ENCODE data around the gene CCDC81.
A peak's percentile ranks its signal among the peaks of the same experiment; 100 is the strongest.

The CCDC81 gene

GRCh38 chr11:86396396-86396795, 21.7 kb downstream of the CCDC81 start:
- H3K4me1 ChIP-seq = no peaks in the 10 kb centered on the region
- TF ChIP-seq, protein P1, sequence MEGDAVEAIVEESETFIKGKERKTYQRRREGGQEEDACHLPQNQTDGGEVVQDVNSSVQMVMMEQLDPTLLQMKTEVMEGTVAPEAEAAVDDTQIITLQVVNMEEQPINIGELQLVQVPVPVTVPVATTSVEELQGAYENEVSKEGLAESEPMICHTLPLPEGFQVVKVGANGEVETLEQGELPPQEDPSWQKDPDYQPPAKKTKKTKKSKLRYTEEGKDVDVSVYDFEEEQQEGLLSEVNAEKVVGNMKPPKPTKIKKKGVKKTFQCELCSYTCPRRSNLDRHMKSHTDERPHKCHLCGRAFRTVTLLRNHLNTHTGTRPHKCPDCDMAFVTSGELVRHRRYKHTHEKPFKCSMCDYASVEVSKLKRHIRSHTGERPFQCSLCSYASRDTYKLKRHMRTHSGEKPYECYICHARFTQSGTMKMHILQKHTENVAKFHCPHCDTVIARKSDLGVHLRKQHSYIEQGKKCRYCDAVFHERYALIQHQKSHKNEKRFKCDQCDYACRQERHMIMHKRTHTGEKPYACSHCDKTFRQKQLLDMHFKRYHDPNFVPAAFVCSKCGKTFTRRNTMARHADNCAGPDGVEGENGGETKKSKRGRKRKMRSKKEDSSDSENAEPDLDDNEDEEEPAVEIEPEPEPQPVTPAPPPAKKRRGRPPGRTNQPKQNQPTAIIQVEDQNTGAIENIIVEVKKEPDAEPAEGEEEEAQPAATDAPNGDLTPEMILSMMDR (IDR thresholded peaks at IDR 0.05; ENCODE audit: low read depth, low read length) = no peak
- H3K9me3 ChIP-seq = no peaks in the 10 kb centered on the region
- DNase-seq = no peak
- H3K4me3 ChIP-seq (ENCODE audit: low read depth, low read length) = no peak overlapping the region
- H3K27me3 ChIP-seq = no peaks in the 10 kb centered on the region
- H3K36me3 ChIP-seq = no peaks in the 10 kb centered on the region

GRCh38 chr11:86397351-86397750, 22.7 kb downstream of the CCDC81 start:
- Histone ChIP-seq H3K4me3 (ENCODE audit: low read depth, low read length) (no peak overlapping the region), H3K4me1 (no peaks in the 10 kb centered on the region), H3K27me3 (no peaks in the 10 kb centered on the region), H3K36me3 (no peaks in the 10 kb centered on the region), H3K9me3 (no peaks in the 10 kb centered on the region)
- DNase-seq = no peak
- TF ChIP-seq, protein P1 (IDR thresholded peaks at IDR 0.05; ENCODE audit: low read depth, low read length) = no peak

DNA sequence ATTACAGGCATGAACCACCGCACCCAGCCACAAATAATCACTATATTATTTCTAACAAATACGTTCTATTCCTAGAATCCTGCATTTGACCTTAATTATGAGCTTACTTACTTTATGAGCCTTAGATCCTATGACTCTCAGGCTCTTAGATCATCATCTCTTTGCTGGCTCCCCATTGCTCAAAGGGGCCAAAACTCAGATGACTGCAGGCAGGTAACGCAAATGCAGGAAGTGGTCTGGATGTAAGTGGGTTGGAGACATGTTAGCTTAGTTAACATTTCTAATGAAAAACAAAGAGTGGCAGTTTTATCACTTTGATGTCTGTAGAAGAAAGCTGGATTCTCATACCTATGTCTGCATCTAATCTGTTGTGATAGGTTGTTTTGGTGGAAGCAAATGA, 23.4 kb downstream of the CCDC81 start:
- Histone ChIP-seq H3K9me3 (no peaks in the 10 kb centered on the region), H3K36me3 (no peaks in the 10 kb centered on the region), H3K4me1 (no peaks in the 10 kb centered on the region), H3K4me3 (ENCODE audit: low read depth, low read length) (no peak overlapping the region), H3K27me3 (no peaks in the 10 kb centered on the region)
- TF ChIP-seq, protein P1 (IDR thresholded peaks at IDR 0.05; ENCODE audit: low read depth, low read length) = no peak
- DNase-seq = no peak

DNA sequence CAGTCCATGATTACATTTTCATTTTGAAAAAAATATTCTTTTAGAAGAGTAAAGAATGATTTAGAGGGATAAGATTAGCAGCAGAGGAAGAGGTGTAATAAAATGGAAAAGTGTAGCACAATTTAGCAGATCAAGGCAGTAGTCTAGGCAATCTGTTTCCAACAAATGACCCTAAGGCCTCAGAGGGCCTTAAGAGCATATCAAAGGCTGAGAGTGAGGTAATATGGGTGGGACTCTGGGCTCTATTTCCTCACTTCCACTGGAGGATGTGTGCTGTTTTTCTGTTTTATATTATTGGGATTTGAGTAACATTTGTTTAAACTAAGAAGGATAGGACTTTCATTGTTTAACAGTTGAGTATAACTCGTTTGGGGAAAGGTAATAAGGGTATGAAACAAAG, 28.8 kb downstream of the CCDC81 start:
- Histone ChIP-seq H3K4me1 (no peaks in the 10 kb centered on the region), H3K27me3 (no peaks in the 10 kb centered on the region), H3K9me3 (no peaks in the 10 kb centered on the region), H3K36me3 (no peaks in the 10 kb centered on the region), H3K4me3 (ENCODE audit: low read depth, low read length) (no peak overlapping the region)
- TF ChIP-seq, protein P1 (IDR thresholded peaks at IDR 0.05; ENCODE audit: low read depth, low read length) = no peak
- DNase-seq = no peak

GRCh38 chr11:86408845-86409244, 34.2 kb downstream of the CCDC81 start:
- H3K4me1 ChIP-seq = no peaks in the 10 kb centered on the region
- DNase-seq = no peak
- no peaks in the 10 kb centered on the region for H3K27me3 ChIP-seq
- TF ChIP-seq, protein P1 (IDR thresholded peaks at IDR 0.05; ENCODE audit: low read depth, low read length) = peak; percentile 30
- no peak overlapping the region for H3K4me3 ChIP-seq (ENCODE audit: low read depth, low read length)
- H3K9me3 ChIP-seq = no peaks in the 10 kb centered on the region
- H3K36me3 ChIP-seq = no peaks in the 10 kb centered on the region

DNA sequence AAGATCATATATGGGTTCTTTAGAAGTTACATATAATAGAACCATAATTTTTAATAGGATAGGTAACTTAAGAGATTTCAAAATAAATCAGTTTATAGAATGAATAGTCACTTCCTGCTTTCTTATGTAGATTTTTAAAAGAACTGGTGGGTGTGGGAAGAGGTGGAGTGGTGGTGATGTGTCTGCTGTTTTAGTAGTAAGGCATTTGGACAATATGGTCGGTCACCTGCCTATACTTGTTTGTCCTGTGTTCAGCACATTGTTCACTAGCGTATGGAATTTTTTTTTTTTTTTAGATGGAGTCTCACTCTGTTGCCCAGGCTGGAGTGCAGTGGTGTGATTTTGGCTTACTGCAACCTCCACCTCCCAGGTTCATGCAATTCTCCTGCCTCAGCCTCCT, 39.3 kb downstream of the CCDC81 start:
- Histone ChIP-seq H3K4me3 (ENCODE audit: low read depth, low read length) (no peak overlapping the region), H3K36me3 (no peaks in the 10 kb centered on the region; the same call in 1 of the 2 replicates), H3K9me3 (no peaks in the 10 kb centered on the region), H3K4me1 (no peaks in the 10 kb centered on the region), H3K27me3 (no peaks in the 10 kb centered on the region)
- no peak for DNase-seq
- TF ChIP-seq, protein P1 (IDR thresholded peaks at IDR 0.05; ENCODE audit: low read depth, low read length) = no peak
